DMS 273 (cell line): ENCODE results near the gene PPFIA2.

Source experiments
- DNase-seq: peaks from one replicate; lab custom pipeline; 2025; ENCODE audit not compliant: unreplicated experiment; lab: John Stamatoyannopoulos, UW

The PPFIA2 gene

DNA sequence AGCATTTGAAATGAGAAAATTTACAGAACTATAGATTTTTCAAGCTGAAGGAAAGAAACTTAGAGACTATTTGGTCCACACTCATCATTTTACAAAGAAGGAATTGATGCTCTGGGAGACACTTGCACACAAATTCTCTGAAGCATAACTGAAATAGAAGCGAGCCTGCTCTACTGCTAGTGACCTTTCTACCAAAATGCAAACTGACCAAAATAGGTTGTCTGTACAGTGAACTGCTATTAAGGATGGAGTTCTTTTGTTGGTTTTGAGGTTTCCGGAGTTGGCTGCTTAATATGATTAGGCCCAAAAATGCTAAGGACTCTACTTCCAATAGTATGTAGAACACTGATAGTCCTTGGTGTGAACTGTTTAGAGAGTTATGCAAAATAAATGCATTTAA, 194.9 kb downstream of the PPFIA2 start:
- no peak for DNase-seq

DNA sequence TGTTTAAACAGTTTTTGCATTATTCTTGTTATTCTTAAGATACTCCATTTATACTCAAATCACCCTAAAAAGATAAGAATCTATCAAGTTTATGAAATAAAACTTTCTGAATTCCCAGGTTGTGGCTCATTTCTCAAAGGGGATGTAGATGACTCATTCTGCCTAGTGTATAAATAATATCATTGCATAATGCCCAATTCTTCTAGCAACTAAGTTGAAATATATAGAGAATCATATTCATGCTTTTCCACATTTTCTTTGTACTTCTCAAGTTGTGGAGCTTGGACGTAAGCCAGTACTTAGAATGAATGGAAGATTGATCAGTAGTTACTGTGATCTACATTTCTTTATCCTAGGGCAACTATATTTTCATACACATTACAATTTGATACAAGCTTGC, 201.1 kb downstream of the PPFIA2 start:
- no peak for DNase-seq

DNA sequence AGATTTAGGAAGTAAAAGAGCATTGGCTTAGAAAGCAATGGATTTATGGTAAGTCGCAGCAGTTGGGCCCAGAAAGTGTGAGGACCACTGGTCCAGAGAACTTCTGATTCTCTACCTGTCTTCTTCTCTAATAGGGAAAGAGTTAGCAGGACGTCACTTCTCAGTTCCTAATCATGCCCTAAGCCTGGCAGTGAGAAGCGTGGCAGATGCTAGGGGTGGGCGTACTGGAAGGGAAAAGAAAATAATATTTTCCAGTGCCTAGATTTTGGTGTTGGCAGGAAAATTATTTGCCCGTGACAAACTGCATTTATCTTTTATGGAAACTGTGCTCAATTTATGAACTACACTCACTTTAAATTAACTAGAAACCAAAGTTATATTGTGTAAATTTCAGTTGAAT, 212.3 kb downstream of the PPFIA2 start:
- peak; percentile 53 for DNase-seq

DNA sequence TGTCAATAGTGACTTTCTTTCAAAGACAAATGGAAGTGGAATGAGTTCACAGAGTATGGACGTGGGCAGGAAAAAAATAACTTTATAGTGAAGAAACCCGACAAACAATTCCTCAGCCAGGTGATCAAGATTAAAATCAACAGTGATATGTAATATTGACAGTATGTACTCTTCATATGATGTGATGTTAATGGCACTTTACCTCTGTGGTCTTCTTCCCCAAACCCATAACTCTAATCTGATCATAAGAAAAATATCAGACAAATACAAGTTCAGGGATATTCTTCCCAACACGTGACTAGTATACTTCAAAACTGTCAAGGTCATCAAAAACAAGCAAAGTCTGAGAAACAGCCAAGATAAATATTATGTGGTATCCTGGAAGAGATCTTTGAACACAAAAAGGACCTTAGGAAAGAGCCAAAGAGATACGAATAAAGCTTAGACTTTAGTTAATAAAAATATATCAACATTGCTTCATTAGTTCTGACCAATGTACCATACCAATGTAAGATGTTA, 215.5 kb downstream of the PPFIA2 start:
- no peak for DNase-seq

DNA sequence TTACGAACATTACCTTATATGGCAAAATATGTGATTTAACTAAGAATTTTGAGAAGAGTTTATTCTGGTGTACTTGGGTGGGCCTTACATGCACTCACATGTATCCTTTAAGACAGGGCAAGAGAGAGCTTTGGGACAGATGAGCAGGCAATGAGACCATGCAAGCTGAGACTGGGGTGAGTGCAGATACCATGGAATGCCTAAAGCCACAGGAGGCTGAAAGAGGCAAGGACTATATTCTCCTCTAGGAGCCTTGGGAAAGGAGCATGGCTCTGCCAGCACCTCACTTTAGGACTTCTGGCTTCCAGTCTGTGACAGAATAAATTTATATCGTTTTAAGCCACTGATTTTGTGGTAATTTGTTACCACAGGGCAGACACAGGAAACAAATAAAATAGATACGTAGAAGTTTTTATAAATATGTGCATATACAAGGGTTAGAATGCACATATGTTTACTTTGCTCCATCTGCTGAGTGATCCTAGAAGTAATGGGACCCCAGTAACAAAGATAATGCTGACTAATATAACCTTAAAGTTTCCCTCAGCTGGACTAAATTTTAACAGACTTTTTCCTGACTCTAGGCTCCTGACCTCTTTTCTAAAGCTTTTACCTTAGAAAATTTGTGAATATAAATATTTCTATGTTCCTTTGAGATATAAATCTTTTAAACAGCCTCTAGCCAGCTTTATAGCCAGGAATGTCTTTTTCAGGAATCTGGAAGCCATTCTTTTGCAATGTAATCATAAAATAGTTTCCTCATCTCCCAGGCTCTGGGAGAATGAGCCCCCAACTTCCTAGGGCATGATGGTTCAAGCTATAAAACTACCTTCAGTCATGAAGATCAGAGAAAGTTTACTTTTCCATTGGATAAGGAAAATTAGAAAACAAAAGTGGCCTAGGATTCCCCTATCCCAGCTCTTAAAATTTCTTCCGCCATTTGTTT, 216.8 kb downstream of the PPFIA2 start:
- peak; percentile 57 for DNase-seq

DNA sequence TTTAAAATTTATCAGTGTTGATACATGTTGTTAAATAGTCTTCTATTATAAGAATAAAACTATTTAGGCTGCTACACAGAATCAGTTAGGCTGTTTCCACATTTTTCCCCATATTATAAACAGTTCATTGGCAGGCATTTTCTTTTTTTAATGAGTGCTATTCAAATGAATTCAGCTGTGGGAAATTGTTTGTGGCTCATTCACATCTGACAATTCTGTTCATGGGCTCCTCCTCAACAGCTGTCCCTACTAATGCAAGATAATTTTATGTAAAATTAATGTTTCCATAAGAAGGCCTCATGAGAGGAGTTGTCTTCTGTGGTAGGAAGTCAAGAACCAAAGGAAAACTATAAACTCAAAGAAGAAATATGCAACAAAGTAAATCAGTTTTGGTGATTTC, 218.0 kb downstream of the PPFIA2 start:
- peak; percentile 59 for DNase-seq

DNA sequence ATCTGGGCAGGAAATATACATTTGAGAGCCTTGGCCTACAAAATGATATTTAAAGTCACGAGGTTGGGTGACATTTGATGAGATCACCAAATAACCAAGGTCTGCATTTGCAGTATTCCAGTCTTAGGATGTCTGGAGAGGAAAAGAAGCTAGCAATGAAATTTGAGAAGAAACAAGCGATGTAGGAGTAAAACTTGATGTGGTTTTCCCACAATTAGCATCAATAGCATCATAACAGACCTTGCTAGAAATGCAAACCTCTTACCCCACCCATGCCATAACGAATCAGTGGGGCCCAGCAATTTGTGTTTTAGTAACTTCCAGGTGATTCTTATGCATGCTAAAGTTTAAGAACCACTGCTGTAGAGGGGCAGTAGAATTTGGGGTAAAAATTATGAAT, 219.9 kb downstream of the PPFIA2 start:
- DNase-seq, result no peak

DNA sequence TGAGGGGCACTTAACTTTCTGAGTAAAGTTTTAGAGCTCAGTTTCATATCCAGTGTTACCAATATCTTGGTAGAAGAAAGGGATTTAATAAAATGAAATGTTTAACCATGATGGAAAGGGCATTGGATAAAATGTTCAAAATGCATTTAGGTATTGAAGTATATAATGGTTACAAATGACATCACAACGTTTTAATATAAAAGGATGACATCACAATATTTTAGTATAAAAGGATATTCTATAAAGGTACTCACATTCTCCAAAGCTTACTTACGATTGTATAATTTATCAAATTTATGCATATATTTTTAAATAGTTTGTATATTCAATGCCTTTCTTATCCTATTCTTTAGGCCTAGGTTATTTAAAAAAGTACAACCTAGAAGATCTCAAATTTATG, 226.1 kb downstream of the PPFIA2 start:
- DNase-seq, result no peak

DNA sequence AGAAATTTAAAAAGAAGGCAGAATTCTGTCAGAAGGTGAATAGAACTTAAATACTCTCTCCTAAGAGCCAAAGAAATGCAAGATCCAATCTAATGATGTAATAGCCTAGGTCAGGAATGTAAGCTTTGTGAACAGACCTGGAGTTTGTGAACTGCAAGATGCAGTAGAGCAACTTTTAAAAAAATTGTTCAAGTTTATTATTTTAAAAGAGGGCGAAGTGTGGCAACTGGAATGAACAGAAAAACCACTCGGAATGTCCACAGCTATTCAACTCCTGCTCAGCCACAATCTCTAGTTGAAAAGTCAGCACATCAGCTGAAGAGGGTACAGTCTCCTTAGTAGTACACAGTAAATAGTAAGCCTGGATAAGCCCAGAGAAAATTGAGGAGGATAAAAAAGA, 228.8 kb downstream of the PPFIA2 start:
- no peak for DNase-seq

DNA sequence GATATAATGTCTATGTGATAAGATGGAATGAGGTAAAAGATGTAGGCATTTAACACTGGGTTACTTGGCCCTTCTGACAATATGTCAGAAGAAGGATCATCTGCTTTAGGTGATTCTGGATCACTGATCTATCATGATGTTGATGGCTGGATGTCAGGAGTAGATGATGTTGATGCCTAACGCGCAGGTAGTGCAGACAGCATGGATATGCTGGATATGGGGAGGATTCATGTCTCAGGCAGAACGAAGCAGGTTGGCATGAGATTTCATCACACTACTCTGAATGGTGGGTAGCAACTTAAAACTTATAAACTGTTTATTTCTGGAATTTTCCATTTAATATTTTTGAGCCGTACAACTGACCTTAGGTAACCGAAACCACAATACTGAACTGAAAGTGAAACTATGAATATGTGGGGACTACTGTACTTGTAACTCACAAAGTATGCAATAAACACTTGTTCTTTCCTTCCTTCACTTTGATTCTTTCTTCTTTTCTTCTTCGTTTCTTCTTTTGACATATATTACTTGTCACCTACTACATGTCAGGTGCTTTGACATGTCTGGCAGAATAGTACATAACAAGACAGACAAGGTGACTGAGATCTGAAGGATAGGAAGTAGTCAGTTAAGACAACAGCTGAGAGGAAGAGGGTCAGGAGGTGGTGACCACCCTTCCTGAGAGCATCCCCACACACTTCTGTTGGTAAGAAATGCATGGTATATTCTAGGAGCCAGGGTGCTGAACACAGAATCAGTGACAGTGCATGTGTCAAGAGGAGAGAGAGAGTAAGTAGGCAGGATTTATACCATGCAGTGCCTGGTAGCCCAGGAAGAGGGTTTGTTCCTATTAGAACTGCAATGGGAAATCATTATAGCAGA, 238.8 kb downstream of the PPFIA2 start:
- no peak for DNase-seq

DNA sequence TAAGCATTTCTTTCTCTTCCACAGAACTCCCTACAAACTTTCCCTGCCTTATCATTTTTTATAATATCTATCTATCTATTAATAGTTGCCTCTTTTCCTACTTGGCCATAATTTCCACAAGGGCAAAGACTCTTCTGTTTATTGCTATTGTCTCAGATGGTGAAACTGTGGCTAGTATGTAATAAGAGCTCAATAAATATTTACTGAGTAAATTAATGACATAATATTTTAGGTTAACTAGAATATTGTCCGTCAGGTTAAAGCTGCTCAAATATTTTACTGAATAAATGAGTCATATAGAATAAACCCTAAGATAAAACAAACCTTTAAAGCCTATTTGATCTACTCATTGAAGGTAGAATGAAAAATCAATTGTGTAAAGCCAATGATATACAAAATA, 240.5 kb downstream of the PPFIA2 start:
- DNase-seq, result no peak

DNA sequence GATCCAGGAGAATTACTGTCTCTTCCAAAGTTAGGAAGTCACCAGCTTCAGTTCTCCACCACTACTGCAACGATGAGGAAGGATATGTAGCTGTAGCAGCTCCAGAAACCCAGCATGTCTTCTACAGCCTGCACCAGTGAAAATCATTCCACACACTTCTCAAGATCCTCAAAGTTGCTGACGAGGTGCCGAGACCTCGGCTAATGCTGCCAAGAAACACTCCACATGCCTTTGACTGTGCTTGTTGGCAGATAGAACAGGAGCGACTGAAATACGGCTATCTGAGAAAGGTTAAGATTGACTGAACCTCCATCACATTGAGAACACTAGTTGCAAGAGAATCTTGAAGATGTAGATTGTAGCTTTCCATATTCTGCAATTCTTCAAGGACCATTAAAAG, 241.9 kb downstream of the PPFIA2 start:
- no peak for DNase-seq

DNA sequence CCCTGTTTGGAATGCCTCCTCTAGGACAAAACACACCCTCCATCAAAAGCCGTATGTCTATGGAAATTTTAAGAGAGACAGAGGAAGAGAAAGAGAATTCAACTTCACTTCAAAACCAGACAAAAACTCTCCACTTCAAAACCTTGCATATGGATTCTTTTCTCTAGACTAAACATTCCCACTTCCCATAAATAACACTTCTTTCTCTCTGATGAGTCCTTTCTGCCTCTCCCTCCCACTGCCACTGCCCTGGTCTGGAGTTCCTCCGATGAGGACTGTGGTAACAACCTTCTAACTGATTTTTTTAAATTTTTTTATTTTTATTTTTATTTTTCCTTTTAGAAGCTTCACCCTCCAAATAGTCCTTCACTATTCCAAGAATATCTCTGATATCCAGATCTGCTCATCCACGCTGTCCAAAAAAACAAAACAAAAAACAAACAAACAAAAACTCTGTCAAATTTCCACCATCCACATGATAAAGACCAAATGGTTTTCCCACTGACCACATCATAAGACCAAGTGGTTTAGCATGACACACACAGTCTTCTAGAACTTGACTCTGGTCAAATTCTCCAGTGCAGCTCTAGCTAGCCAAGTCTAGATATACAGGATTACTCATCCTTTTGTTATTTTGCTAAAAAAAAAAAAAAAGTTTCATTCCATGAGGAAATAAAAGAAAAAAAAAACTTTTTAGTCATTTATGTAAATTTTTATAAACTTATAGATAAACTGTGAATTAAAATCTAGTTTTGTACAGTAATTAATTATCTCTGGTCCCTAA, 256.0 kb downstream of the PPFIA2 start:
- no peak for DNase-seq

DNA sequence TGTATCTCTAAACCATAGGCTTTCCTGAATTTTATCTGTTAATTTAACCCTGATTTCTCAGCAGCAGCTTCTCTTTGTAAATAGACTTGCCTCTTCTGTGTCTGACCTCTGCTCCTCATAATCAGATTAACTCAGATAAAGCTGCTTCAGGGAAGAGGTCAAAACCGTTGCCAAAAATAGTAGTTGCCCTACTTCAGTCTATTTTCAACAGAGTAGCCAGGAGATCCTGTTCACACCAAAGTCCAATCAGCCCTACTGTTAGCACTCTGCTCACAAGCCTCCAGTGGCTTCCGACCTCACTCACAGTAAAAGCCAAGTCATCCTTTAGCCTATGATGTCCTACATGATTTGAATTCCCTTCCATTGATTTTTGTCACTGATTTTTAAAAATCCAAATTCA, 258.4 kb downstream of the PPFIA2 start:
- peak; percentile 4 for DNase-seq

DNA sequence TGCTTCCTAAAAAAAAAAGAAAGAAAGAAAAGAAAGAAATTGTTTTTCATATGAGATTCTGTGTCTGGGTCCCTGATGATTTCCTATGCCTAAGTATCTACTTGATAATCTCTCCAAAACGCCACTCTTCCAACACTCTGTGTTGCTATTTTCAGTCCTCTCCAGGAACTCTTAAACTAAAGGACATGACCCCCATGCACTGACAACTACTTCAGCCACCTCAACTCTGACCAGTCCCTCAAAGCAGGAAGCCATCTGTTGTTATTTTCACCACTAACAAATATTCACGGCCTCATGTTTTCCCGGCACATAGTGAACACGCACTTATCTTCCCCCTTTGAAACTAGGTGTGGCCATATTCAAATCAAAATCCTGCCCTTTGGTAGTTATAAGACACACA, 259.3 kb downstream of the PPFIA2 start:
- peak; percentile 48 for DNase-seq

DNA sequence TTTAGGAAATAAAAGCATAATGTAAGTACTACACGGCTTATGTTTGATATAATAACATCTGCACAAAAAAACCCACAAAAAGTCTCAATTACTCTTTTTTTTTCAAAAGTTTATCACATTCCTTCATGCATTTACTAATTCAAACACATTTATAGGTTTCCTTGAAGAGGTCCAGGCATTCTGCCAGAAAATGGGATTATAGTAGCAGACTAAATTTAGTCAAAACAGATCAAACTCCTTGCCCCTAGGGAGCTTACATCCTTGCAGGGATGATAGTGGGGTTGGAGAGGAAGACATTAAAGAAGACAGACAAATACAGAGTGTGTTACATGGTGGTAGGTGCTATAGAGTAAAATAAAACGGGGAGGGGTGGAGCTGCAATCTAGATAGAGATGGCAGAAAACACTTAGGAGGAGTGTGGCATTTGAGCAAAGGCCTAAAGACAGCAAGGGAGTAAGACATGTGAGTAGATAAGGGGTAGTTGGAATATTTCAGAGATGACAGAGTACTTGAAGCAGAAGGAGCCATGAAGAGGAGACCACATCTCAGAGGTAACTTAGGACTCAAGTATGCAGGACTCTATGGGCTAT, 266.9 kb downstream of the PPFIA2 start:
- peak; percentile 50 for DNase-seq

DNA sequence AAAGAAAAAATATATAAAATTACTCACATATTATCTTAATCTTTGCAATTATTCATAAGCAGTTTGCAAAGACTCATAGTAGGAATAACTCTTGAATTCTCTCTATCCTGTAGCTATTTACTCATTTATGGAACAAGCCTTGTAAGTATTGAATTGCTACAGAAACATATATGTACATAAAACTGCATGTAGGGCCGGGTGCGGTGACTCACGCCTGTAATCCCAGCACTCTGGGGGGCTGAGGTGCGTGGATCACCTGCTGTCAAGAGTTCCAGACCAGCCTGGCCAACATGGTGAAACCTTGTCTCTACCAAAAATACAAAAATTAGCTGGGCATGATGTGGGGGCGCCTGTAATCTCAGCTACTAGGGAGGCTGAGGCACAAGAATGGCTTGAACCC, 286.2 kb downstream of the PPFIA2 start:
- DNase-seq, result no peak

DNA sequence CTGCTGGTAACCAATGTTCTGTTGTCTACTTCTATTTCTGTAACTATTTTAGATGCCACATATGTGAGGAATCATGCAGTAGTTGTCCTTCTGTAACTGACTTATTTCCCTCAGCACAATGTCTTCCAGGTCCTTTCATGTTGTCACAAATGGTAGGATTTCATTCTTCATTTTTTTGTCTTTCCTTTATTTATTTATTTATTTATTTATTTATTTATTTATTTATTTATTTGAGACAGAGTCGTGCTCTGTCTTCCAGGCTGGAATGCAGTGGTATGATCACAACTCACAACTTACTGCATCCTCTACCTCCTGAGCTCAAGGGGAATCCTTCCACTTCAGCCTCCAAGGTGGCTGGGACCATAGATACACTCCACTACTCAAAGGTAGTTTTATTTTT, 288.2 kb downstream of the PPFIA2 start:
- no peak for DNase-seq

DNA sequence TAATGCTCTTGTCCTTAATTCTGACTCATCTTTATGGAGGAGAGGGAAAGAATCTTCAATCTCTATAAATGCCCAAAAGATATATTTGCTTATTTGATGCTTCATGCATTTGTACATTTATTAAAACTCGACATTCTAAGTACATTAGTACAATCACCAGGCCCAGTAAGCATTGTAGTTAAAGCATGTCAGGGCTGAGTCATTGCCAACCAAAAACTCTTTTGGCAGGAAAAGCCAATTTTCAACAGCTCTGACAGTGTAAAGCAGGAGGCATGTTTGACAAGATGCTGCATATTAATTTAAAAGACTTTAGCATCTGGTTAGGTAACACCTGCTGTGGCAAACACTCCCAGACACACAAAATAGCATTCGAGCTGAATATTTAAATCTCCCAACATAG, 290.9 kb downstream of the PPFIA2 start:
- peak; percentile 86 for DNase-seq

DNA sequence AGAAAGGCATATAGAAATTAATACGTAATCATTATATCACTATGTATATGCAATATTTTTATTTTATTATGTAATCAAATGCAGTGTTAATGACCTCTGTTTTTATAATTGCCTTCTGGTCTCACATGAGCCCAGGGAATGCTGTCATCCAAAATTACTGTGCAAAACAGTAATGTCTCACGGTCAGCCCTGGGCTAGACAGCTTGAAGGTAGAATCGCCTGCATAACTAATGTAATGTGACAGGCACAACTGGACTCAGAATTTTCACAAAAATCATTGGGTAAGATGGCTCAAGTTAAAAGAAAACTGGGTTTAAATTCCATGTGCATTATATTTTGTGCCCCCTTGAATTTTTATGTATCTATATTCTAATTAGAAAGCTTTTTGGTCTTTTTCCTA, 293.3 kb downstream of the PPFIA2 start:
- peak; percentile 75 for DNase-seq

DNA sequence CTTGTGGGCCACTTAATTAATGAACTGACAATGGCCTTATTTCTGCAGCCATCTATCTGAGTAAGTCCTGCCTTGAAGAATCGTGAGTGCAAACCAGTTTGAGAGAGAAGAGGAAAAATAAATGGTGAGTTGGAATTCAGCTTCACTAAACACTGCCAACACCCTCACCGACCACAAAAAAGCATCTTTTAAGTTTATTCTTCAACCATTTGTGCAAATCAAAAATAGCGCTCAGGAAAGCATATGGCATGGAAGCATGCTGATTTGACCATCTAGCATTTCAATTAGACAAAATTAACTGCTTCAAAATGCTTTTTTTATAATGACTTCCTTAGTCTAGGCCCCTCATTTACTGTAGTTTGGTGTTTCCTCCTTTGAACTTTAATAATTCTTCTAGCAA, 294.0 kb downstream of the PPFIA2 start:
- peak; percentile 22 for DNase-seq
